AG09309 (cell line): ENCODE data around the gene LIN37.

ENCODE experiments used
- DNase-seq: peaks from one replicate; pipeline ENCODE4 v3.0.0-alpha.2; 2010; ENCODE audit warnings: low read depth
- H3K4me3 ChIP-seq: 2 replicates; pipeline ENCODE4 v1.5.1; 2011; ENCODE audit warnings: mild to moderate bottlenecking, low read depth, low read length, moderate library complexity; ENCODE audit not compliant: control insufficient read depth
- TF ChIP-seq, protein P1 (sequence below): IDR thresholded peaks from 2 replicates; pipeline ENCODE4 v1.5.1; 2011; ENCODE audit warnings: mild to moderate bottlenecking, low read depth, low read length, inconsistent platforms; ENCODE audit not compliant: insufficient read depth, control insufficient read depth; ENCODE audit errors: missing control alignments

Gene LIN37

DNA sequence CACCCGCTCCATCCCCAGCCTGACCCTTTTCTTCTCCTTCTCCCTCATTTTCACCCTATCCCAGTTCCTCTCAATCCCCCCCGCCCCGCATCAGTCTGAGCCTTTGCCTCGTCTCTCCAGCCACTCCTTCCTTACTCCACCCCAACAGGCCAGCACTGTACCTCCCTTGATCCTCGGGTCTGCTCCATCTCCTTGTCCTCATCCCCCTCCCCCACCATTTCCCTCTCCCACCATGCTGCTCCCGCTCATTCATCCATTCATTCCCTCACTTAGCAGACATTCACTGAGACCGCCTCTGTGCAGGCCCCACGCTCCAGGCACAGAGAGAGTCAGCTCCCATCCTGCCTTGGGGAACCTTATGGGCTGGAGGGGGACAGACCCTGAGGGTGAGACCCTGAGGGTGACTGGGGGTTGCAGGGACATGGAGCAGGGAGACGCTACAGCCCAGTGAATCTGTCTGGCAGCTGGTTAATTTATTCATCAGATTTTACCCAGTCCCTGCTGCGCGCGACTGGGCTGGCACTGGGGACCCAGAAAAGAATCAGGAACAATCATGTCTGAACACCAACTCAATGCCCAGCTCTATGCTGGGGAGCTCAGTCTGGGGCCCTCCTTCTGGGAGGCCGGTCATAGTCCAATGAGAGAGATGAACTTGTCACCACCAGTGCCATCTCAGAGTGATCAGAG lies 27.9 kb downstream of the LIN37 start:
- no peak for DNase-seq
- TF ChIP-seq, protein P1, sequence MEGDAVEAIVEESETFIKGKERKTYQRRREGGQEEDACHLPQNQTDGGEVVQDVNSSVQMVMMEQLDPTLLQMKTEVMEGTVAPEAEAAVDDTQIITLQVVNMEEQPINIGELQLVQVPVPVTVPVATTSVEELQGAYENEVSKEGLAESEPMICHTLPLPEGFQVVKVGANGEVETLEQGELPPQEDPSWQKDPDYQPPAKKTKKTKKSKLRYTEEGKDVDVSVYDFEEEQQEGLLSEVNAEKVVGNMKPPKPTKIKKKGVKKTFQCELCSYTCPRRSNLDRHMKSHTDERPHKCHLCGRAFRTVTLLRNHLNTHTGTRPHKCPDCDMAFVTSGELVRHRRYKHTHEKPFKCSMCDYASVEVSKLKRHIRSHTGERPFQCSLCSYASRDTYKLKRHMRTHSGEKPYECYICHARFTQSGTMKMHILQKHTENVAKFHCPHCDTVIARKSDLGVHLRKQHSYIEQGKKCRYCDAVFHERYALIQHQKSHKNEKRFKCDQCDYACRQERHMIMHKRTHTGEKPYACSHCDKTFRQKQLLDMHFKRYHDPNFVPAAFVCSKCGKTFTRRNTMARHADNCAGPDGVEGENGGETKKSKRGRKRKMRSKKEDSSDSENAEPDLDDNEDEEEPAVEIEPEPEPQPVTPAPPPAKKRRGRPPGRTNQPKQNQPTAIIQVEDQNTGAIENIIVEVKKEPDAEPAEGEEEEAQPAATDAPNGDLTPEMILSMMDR: no peak
- H3K4me3 ChIP-seq: peak overlapping the region; percentile 97

GRCh38 chr19:35777086-35777841 lies 28.9 kb downstream of the LIN37 start:
- H3K4me3 ChIP-seq: no peak overlapping the region
- TF ChIP-seq, protein P1: no peak
- no peak for DNase-seq

DNA sequence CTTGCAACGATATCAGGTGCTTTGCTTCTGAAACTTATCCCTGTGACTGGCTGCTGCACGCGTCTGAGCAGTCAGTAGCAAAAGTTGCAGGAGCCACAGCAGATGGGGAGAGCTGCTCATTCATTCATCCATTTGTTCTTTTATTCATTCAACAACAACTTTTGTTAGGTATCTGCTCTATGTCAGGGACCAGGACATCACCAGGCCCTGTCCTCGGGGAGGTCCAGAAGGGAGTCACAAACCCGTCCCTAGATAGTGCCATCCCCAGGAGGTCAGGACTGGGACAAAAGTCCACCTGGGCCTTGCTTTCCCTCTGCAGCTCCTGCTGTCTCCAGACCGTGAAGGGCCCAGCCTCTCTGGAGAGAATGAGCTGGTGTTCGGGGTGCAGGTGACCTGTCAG lies 29.6 kb downstream of the LIN37 start:
- no peak for DNase-seq
- H3K4me3 ChIP-seq: no peak overlapping the region
- TF ChIP-seq, protein P1: no peak

- H3K4me3 ChIP-seq: no peak overlapping the region
- TF ChIP-seq, protein P1: no peak
- no peak for DNase-seq
These were observed 30.7 kb downstream of the LIN37 start for GRCh38 chr19:35779033-35779432.

- no peak for DNase-seq
- TF ChIP-seq, protein P1: no peak
These were observed 31.7 kb downstream of the LIN37 start for GRCh38 chr19:35780058-35780457.

DNA sequence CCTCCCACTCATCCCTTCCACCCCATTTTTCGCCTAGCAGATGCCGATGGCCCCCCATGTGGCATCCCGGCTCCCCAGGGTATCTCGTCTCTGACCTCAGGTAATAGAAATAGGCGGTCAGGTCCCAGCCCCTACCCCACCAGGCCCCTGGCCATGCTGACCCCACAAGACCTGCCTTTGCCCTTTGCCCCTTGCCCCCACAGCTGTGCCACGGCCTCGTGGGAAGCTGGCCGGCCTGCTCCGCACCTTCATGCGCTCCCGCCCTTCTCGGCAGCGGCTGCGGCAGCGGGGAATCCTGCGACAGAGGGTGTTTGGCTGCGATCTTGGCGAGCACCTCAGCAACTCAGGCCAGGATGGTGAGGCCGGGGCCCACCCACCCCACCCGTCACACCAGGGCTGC lies 32.3 kb downstream of the LIN37 start:
- TF ChIP-seq, protein P1: no peak
- H3K4me3 ChIP-seq: no peak overlapping the region
- DNase-seq: no peak

More at GRCh38 chr19:35780058-35780457, 31.7 kb downstream of the LIN37 start:
- H3K4me3 ChIP-seq: no peak overlapping the region
